Measurements from ENCODE around the gene POU2AF2.
"Not testable (repeated sequence)": the region's sequence is repeated elsewhere in the genome, so short reads cannot be mapped to it uniquely, and the experiment has no call there.

POU2AF2 gene

DNA sequence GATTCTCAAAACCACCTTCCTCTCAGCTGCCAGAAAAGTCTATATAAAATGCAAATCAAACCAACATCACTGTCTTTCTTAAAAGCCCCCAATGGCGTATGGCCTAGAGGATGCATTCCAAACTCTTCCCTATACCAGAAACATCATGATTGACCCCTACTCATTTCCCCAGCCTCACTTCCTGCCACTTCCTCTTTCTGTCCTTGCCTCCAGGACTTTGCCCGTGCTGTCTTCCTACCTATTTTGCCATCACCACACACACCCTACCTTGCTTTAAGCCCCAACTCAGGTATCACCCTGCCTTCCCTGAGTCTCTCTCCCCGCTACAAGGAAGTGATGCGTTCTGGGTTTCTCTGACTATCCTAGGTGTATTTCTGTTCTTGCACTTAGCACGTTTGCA is 8.1 kb downstream of the POU2AF2 start:
- no peak overlapping the region for H3K4me3 ChIP-seq (ENCODE audit: low read depth, low read length)

- no peak overlapping the region for H3K4me3 ChIP-seq (ENCODE audit: low read depth, low read length)
These were observed 12.5 kb downstream of the POU2AF2 start for GRCh38 chr11:111258046-111258445.

DNA sequence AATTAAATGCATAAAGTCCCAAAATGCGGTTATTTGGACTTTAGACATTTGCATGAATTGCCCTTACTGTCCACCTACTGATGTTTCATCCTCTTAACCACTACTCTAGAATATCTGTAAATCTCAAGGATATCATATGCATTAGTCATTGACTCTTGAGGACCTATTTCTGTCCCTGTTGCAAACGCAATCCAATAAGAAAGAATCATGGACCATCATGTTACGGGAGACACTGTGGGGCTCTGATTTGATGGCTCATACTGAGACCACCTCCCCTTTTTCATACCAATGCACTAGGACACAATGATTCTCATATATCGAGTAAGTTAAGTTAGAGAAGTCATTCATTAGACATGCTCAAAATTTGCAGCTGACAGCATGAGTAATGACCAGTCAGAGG is 14.4 kb downstream of the POU2AF2 start:
- no peak overlapping the region for H3K4me3 ChIP-seq (ENCODE audit: low read depth, low read length)

- H3K4me3 ChIP-seq (ENCODE audit: low read depth, low read length) = no peak overlapping the region
These were observed 15.3 kb downstream of the POU2AF2 start for GRCh38 chr11:111260811-111261210.

- no peak overlapping the region for H3K4me3 ChIP-seq (ENCODE audit: low read depth, low read length)
These were observed 19.1 kb downstream of the POU2AF2 start for GRCh38 chr11:111264646-111265045.

- no peak overlapping the region for H3K4me3 ChIP-seq (ENCODE audit: low read depth, low read length)
These were observed 19.9 kb downstream of the POU2AF2 start for GRCh38 chr11:111265421-111265820.

GRCh38 chr11:111268303-111268702 is 22.8 kb downstream of the POU2AF2 start:
- H3K4me3 ChIP-seq (ENCODE audit: low read depth, low read length) = not testable (repeated sequence)

DNA sequence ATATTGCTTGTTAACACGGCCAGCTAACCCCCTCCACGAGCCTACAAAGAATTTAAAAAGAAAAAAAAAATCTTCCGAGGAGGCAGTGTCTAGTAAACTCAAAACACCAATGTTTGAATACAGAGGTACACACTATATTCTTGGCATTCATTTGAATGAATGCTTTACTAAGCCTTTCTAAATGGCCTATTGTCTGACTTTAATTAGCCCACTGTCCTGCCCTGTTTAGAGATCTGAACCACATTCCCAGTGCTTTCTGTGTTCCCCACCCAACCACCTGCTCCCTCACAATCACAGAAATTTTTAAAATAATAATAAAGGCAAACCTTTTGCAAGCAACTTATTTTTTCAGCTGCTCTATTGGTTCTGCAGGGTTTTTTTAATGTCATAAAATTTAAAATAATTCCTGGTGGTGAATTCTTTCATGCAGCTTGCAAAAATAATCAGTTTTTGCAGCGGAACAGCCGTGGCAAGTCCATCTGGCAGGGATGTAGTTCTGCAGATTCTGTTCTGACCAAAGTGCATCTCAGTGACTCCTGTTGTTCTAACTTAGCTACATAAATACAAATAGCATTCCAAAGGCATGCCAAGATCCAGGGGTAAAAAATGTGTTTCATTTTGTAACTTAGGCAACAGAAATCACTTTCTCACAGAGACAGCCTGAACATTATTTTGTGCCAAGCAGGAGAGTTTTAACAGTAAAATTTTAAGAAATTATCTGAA is 23.8 kb downstream of the POU2AF2 start:
- no peak overlapping the region for H3K4me3 ChIP-seq (ENCODE audit: low read depth, low read length)

DNA sequence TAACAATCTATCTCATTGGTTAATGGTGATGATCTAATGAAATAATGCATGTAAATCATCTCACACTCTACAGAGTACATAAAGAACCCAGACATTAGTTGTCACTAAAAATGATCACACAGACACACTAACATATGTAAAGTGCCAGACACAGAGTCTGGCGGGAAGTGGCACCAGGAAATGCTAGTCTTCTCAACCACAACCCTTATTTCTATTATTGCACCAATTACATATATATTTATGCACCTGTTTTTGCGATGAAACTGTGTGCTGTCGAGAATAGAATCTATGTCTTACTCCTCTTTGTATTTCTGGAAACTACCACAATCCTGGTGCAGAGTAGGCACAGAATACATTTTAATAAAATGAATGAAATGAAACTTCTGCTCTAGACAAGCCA is 26.9 kb downstream of the POU2AF2 start:
- H3K4me3 ChIP-seq (ENCODE audit: low read depth, low read length) = no peak overlapping the region

- H3K4me3 ChIP-seq (ENCODE audit: low read depth, low read length) = no peak overlapping the region
These were observed 37.1 kb downstream of the POU2AF2 start for GRCh38 chr11:111282562-111283075.

- no peak overlapping the region for H3K4me3 ChIP-seq (ENCODE audit: low read depth, low read length)
These were observed 38.5 kb downstream of the POU2AF2 start for GRCh38 chr11:111283945-111284481.

GRCh38 chr11:111285189-111286091 is 39.9 kb downstream of the POU2AF2 start:
- no peak overlapping the region for H3K4me3 ChIP-seq (ENCODE audit: low read depth, low read length)

DNA sequence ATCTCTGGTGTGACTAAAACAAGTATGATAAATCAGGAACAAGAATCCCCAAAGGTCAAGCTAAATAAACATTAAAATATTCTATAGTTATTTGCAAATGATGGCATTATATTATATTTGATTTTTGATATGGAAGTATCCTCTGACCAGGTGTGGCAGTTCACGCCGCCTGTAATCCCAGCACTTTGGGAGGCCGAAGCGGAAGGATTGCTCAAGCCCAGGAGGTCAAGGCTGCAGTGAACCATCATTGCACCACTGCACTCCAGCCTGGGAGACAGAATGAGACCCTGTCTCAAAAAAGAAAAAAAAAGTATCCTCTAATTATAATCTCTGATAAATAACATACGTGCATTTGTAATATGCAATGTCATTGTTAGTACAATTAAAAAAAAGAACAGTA is 46.2 kb downstream of the POU2AF2 start:
- H3K4me3 ChIP-seq (ENCODE audit: low read depth, low read length) = no peak overlapping the region

DNA sequence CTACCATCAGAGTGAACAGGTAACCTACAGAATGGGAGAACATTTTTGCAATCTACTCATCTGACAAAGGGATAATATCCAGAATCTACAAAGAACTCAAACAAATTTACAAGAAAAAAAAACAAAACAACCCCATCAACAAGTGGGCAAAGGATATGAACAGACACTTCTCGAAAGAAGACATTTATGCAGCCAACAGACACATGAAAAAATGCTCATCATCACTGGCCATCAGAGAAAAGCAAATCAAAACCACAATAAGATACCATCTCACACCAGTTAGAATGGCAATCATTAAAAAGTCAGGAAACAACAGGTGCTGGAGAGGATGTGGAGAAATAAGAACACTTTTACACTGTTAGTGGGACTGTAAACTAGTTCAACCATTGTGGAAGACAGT is 46.9 kb downstream of the POU2AF2 start:
- H3K4me3 ChIP-seq (ENCODE audit: low read depth, low read length) = not testable (repeated sequence)

DNA sequence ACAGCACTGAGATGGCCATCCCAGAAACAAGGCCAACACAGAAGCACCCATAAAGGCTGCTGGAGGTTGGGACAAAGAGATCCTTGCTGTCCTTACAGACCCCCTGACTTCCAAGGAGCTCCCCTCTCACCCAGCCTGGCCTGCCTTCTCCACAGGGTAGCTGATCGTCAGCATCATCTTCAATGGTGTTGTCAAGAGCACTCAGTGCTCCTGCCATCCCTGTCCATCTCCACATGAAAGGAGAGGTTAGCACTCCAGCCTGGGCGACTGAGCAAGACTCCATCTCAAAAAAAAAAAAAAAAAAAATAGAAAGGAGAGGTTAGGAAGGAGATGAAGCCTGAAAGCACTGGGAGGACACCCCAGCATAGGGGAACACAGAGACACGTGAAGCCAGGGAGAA is 50.7 kb downstream of the POU2AF2 start:
- H3K4me3 ChIP-seq (ENCODE audit: low read depth, low read length) = no peak overlapping the region

- no peak overlapping the region for H3K4me3 ChIP-seq (ENCODE audit: low read depth, low read length)
These were observed 52.2 kb downstream of the POU2AF2 start for GRCh38 chr11:111297696-111298095.

- peak within 1 kb of the TSS; percentile 74 for H3K4me3 ChIP-seq (ENCODE audit: low read depth, low read length)
These were observed 53.0 kb downstream of the POU2AF2 start, which contains the start of gene POU2AF3 for GRCh38 chr11:111298413-111299100. Gene POU2AF3, plus strand, starts transcription at chr11:111298546. Its CDS starts 36 bp downstream, at chr11:111298582.

- H3K4me3 ChIP-seq (ENCODE audit: low read depth, low read length) = peak overlapping the region; percentile 74
These were observed 53.8 kb downstream of the POU2AF2 start for GRCh38 chr11:111299101-111300026.

DNA sequence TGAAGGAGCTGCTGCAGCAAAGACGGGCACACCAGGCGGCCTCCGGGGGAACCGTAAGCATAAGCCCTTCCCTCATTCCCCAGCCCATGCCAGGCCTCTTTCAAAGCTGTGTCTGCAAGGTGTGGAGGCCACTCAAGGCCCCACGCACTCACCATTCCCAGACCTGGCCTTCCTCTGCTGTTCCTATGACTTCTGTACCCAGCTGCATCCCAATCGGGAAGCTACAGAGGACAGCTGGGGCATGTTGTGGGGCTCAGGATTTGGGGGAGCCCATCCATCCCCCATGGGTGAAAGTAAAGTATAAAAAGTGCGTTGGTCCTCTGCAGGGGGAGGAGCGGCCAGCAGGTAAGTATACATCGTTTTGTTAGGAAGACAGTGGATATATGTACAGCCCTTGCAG is 55.0 kb downstream of the POU2AF2 start:
- H3K4me3 ChIP-seq (ENCODE audit: low read depth, low read length) = no peak overlapping the region

Measured in iPS-11a (cell line).